Measurements from ENCODE around the gene BAIAP2. TPM values are rescaled to one million over a fixed set of nuclear protein-coding genes. Genes with fewer than 3 reads are reported as not detected.

The BAIAP2 gene
- total RNA-seq, 1 donor from 2014 or later, result 51.4 TPM

DNA sequence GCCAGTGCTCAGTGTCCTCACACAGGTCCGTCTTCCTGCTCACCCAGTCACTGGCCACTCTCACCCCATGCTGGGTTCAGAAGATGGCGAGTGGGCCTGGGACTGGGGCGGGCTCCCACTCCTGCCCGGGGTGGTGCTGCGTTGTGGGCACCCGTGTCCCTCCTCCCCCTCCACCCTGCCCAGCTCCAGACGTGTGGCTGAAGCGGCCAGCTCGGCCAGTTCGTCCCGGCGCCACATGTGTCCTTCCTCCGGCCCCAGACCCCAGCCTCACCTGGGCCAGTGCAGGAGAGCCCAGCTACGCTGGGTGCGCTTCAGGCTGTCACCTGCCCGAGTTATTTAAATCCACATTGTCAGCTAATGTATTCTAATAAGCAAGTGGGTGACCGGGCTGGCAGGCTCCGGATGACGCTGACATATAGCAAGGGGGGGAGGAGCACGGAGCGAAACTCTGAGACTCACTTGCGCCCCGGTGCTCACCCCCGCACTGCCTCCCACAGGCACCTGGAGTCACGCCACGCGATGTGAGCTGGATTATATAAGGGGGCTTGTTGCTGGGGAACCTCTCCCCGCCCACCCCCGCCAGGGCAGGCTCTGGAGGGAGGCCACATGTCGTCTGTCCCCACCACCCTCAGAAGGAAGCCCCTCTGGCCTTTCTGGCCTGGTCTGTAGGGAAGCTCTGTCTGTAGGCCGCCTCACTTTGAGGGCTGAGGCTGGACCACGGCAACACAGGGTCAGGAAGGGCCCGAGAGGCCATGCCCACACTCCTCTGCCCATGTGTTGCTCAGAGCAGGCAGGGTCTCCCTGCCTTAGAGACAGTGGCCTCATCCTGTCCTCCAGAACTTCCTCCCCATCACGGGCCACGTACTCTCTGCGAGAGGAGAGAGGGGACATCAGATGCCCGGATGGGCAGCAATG lies 7.1 kb upstream of the BAIAP2 start:
- Mint-ChIP-seq H3K36me3 (ENCODE audit: low read depth, unreplicated experiment) (peaks cover 4% of the 10 kb centered on the region), H3K27me3 (ENCODE audit: low read depth, unreplicated experiment) (peaks cover 23% of the 10 kb centered on the region), H3K4me3 (ENCODE audit: unreplicated experiment) (no peak overlapping the region), H3K9me3 (ENCODE audit: unreplicated experiment) (peaks cover 3% of the 10 kb centered on the region), H3K27ac (ENCODE audit: unreplicated experiment) (no peak overlapping the region), H3K4me1 (ENCODE audit: low read depth, unreplicated experiment) (no peaks in the 10 kb centered on the region)
- Histone ChIP-seq H3K36me3 (ENCODE audit: insufficient read depth, low read length) (no peaks in the 10 kb centered on the region), H3K27ac (ENCODE audit: low read depth, low read length) (no peak overlapping the region), H3K9me3 (ENCODE audit: insufficient read depth, low read depth, low read length) (peaks cover 4% of the 10 kb centered on the region), H3K4me1 (ENCODE audit: insufficient read depth, low read length) (no peaks in the 10 kb centered on the region), H3K4me2 (ENCODE audit: low read length) (no peak overlapping the region), H2AFZ (ENCODE audit: low read depth, low read length) (no peak overlapping the region), H4K20me1 (ENCODE audit: insufficient read depth, low read length) (peaks cover 4% of the 10 kb centered on the region), H3K9ac (ENCODE audit: low read length) (no peak overlapping the region), H3K79me2 (ENCODE audit: insufficient read depth, low read length) (no peaks in the 10 kb centered on the region), H3K4me3 (ENCODE audit: insufficient read depth, low read depth, low read length) (no peak overlapping the region), H3K27me3 (ENCODE audit: insufficient read depth, low read length) (peaks cover 18% of the 10 kb centered on the region)
- no peak for FAIRE-seq
- DNase-seq (ENCODE audit: low read depth), result no peak
- TF ChIP-seq EZH2 (IDR thresholded peaks at IDR 0.05; ENCODE audit: insufficient read depth, low read length) (peak; percentile 57), CTCF (IDR thresholded peaks at IDR 0.05; ENCODE audit: insufficient read depth, low read depth, low read length) (no peak)

GRCh38 chr17:81028506-81028858 lies 6.5 kb upstream of the BAIAP2 start:
- Mint-ChIP-seq H3K27ac (ENCODE audit: unreplicated experiment) (no peak overlapping the region), H3K4me3 (ENCODE audit: unreplicated experiment) (no peak overlapping the region)
- no peak overlapping the region for H3K4me3 ChIP-seq (ENCODE audit: insufficient read depth, low read depth, low read length)

More at GRCh38 chr17:81028506-81028858, 6.5 kb upstream of the BAIAP2 start:
- peaks cover 5% of the 10 kb centered on the region for H3K36me3 Mint-ChIP-seq (ENCODE audit: low read depth, unreplicated experiment)
- H3K27me3 ChIP-seq (ENCODE audit: insufficient read depth, low read length), result peaks cover 18% of the 10 kb centered on the region
- TF ChIP-seq CTCF (IDR thresholded peaks at IDR 0.05; ENCODE audit: insufficient read depth, low read depth, low read length), result no peak
- H3K27me3 Mint-ChIP-seq (ENCODE audit: low read depth, unreplicated experiment), result peaks cover 23% of the 10 kb centered on the region
- H4K20me1 ChIP-seq (ENCODE audit: insufficient read depth, low read length), result peaks cover 8% of the 10 kb centered on the region
- H3K9ac ChIP-seq (ENCODE audit: low read length), result no peak overlapping the region
- no peak overlapping the region for H2AFZ ChIP-seq (ENCODE audit: low read depth, low read length)
- no peaks in the 10 kb centered on the region for H3K79me2 ChIP-seq (ENCODE audit: insufficient read depth, low read length)
- H3K4me1 ChIP-seq (ENCODE audit: insufficient read depth, low read length), result no peaks in the 10 kb centered on the region
- FAIRE-seq (no peak), DNase-seq (ENCODE audit: low read depth) (no peak)
- H3K27ac ChIP-seq (ENCODE audit: low read depth, low read length), result no peak overlapping the region
- peaks cover 3% of the 10 kb centered on the region for H3K4me1 Mint-ChIP-seq (ENCODE audit: low read depth, unreplicated experiment)
- H3K4me2 ChIP-seq (ENCODE audit: low read length), result no peak overlapping the region
- peaks cover 4% of the 10 kb centered on the region for H3K9me3 ChIP-seq (ENCODE audit: insufficient read depth, low read depth, low read length)
- peaks cover 3% of the 10 kb centered on the region for H3K9me3 Mint-ChIP-seq (ENCODE audit: unreplicated experiment)
- no peaks in the 10 kb centered on the region for H3K36me3 ChIP-seq (ENCODE audit: insufficient read depth, low read length)
